Neural progenitor cell (in vitro differentiated cells): ENCODE results near the gene NOLC1.

Experiments used
- EZH2 ChIP-seq: fragments of 200-600 bp; sonication (generic); IDR thresholded peaks from 2 replicates; pipeline ENCODE4 v1.6.1; 2017; ENCODE audit warnings: antibody characterized with exemption, mild to moderate bottlenecking, moderate library complexity
- TF ChIP-seq, protein P1 (sequence below): fragments of 200-600 bp; sonication (generic); IDR thresholded peaks from 2 replicates; pipeline ENCODE4 v1.5.1; 2017; ENCODE audit warnings: antibody characterized with exemption, mild to moderate bottlenecking

DNA sequence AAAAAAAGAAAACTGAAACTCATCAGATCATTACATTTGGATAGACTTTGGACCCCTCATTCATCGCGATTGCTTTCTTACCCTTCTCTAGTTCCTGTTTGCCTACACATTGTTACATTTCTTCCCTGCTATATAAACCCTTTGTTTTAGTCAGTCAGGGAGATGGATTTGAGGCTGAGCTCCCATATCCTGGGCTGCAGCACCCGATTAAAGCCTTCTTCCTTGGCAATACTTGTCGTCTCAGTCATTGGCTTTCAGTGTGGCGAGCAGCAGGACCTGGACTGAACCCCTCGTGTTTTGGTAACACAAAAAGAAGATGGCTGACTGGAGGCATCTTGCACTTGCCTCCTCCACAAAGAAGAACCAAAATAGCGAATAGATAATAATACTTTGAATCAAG lies 39.8 kb downstream of the NOLC1 start:
- TF ChIP-seq, protein P1, sequence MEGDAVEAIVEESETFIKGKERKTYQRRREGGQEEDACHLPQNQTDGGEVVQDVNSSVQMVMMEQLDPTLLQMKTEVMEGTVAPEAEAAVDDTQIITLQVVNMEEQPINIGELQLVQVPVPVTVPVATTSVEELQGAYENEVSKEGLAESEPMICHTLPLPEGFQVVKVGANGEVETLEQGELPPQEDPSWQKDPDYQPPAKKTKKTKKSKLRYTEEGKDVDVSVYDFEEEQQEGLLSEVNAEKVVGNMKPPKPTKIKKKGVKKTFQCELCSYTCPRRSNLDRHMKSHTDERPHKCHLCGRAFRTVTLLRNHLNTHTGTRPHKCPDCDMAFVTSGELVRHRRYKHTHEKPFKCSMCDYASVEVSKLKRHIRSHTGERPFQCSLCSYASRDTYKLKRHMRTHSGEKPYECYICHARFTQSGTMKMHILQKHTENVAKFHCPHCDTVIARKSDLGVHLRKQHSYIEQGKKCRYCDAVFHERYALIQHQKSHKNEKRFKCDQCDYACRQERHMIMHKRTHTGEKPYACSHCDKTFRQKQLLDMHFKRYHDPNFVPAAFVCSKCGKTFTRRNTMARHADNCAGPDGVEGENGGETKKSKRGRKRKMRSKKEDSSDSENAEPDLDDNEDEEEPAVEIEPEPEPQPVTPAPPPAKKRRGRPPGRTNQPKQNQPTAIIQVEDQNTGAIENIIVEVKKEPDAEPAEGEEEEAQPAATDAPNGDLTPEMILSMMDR = no peak
- TF ChIP-seq EZH2 = no peak
